Cardiac septum (tissue), 1 donor: ENCODE measurements around the gene FAM118A. TPM values are rescaled to one million over a fixed set of nuclear protein-coding genes. Genes with fewer than 3 reads are reported as not detected.
"Not testable (repeated sequence)": the region's sequence is repeated elsewhere in the genome, so short reads cannot be mapped to it uniquely, and the experiment has no call there.

Experiments used
- DNase-seq: peaks from one replicate; pipeline ENCODE4 v3.0.0-alpha.2; 2020; ENCODE audit warnings: low spot score
- intact Hi-C: fragments of 100-400 bp; cut with DNase I; formaldehyde crosslinking; loops from one replicate; pipeline ENCODE4 v1.14.0; 2022
- total RNA-seq: library from RNA; stranded (reverse); fragmentation: NEBNext Ultra II Directional; extraction: Animal tissue kit (Norgen Biotek cat#: 25700); gene quantifications from one replicate; pipeline ENCODE4 v1.2.1, GENCODE V29; 2021
- donor health status: DM: no; HTN: no; CAD: no.

The FAM118A gene
- total RNA-seq, 1 donor from 2014 or later, result 15.6 TPM

DNA sequence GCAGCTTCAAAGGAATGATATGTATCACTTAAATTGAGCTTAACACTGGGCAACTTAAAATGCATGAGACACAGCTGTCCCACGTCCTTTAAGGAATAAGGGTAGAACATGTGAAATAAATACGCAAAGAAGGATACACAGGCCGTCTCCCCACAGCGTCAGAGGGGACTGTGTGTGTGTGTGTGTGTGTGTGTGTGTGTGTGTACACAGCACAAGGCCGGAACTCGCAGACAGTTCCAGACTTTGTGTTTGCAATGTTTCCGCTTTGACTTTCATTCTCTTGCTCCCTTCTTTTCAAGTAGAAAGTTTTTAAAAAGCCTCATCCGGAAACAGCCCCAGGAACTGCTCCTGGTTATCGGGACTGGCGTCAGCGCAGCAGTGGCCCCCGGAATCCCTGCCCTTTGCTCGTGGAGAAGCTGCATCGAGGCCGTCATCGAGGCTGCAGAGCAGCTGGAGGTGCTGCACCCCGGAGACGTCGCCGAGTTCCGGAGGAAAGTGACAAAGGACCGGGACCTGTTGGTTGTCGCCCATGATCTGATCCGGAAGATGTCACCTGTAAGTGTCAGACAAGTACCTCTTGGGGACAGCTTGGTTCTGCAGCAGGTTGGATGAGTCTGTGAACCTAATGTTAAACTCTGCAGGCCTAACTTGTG, 13.3 kb downstream of the FAM118A start:
- intact Hi-C loops, result no loop called here
- no peak for DNase-seq

DNA sequence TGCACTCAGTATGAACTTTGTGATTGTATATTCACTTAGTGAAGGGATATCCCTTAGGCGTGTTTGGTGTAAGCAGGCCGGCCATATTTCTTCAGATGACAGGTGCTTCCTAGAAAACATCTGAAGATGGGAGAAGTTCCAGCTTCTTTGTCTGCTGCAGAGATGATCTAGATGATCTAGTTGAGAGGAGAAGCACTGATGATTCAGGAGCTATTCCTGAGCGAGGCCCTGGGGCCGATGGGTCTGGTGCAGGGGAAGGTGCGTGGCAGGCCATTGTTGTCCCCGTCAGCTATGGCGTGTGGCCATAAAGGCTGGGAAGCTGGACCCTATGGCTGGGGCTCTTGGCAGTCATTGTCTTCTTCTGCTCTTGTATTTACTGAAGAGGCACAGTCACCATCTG, 14.0 kb downstream of the FAM118A start:
- intact Hi-C loops, result no loop called here
- no peak for DNase-seq

DNA sequence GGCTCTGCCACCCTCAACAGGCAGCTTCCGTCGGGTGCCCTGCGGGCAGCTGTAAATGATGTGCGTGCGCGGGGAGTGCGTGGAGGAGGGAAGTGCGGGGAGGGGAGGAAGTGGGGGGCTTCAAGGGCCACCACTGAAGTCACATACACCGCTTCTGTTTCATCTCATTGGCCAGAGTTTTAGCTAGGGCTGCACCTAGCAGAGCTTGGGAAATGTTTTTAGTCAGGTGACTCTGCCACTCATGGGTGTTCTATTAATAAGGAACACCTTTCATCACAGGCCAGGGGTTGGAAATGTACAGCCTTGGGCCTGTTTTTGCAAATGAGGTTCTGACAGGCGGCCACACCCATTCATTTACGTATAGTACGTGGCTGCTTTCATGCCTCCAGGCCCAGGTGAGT, 14.6 kb downstream of the FAM118A start:
- intact Hi-C loops, result no loop called here
- DNase-seq, result no peak

DNA sequence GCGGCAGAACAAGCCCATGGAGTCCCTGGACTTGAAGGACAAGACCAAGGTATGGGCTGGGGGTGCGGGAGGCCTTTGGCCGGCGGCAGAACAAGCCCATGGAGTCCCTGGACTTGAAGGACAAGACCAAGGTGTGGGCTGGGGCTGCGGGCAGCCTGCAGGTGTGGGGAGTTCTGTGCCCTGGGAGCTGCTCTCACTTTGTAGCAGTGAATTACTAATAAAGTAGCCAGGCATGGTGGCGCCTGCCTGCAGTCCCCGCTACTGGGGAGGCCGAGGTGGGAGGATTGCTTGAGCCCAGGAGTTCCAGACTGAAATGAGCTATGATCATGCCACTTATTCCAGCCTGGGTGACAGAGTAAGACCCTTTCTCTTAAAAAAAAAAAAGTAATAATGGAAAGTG, 18.5 kb downstream of the FAM118A start:
- DNase-seq, intact Hi-C loops: not testable (repeated sequence)

DNA sequence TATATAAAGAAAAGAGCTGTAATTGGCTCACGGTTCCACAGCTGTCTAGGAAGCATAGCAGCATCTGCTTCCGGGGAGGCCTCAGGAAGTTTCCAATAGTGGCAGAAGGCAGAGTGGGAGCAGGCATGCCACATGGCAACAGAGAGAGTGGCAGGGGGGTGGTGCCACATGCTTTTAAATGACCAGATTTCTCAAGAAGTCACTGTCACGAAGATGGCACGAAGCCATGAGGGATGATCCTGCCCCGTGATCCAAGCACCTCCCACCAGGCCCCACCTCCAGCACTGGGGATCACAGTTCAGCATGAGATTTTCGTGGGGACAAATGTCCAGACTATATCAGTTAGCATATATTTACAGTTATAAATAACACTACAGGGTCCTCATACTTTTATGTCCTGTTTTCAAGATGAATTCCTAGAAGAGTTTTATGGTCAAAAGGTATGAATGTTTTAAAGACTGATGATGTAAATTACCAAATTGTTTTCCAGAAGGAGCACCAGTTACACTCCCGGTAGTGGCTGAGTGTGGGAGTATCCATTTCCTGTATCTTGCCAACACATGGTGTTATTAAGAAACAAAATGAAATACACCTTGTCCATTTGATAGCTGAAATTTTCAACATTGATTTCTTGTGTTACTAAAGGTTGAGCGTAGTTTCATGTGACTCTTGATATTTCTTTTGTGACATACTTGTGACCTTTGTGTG, 19.2 kb downstream of the FAM118A start:
- intact Hi-C loops, result no loop called here
- peak; percentile 39 for DNase-seq

DNA sequence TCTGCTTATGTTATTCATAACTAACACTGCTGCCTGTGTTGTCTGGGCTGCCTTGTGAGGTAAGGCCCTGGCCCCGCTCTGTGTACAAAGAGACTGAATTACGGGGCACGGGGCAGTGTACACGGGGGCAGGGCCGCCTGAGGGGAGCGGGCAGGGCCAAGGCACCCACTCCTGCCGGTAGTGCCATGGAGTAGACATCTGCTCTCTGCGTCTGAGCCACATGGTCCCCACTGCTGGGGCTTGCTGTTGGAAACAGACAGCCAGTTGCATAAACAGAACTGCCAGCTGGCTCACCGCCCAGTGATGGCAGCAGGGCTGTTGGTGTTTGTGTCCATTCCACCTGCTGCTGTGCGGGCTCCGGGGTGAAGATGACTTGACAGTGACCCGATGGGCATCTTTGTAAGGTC, 19.8 kb downstream of the FAM118A start:
- peak; percentile 91 for DNase-seq
- intact Hi-C loops, result no loop called here

DNA sequence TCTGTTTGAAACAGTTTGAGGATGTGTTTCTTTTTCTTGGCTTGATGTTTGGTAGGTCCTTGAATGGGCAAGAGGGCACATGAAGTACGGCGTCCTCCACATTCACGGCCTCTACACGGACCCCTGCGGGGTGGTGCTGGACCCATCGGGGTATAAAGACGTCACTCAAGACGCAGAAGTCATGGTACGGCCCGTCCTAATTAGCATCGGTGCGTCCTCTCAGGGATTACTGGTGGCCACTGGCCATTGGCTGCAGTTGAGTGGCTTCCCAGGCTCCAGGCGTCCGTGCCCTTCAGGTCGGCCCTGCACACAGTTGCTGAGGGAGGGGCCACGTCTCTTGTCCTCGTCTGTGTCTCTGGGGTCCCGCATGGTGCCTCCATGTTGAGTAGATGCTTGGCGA, 20.8 kb downstream of the FAM118A start:
- peak; percentile 29 for DNase-seq
- intact Hi-C loops, result no loop called here

DNA sequence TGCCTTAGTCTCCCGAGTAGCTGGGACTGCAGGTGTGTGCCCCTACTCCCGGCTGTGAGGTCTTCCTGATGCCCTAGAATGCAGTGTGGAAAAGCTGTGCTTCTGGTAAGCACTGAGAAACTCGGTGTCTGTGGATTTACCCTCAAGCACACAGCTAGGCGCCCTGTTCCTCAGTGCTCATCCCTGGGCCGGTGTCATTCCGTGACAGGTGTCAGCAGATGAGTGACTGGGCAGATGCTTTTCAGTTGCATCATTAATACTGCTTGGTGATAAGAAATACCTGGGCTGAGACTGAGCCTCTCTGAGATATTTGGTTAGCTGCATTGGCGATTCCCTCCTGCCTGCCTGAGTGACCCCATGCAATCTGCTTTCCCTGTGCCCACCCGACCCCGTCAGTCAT, 21.8 kb downstream of the FAM118A start:
- intact Hi-C loops, result no loop called here
- DNase-seq, result peak; percentile 55

DNA sequence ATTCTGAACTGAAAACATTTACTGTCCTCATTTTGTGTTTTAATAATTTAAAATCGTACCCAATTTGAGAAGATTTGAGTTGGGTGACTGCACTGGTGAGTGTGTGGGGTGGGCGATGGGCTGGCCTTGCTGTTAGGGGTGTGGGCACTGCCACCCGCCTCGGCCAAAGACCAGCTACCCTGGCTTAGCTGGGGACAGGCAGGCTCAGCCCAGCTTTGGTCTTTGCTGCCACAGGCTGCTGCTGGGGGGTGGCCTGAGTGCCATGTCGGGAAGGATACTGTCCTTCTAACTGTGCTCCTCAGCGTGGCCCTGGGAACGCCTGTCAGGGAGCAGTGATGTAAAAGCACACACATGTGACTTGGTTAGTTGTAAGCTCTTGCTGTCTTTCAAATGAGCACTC, 22.3 kb downstream of the FAM118A start:
- DNase-seq, result peak; percentile 53
- intact Hi-C loops, result no loop called here

DNA sequence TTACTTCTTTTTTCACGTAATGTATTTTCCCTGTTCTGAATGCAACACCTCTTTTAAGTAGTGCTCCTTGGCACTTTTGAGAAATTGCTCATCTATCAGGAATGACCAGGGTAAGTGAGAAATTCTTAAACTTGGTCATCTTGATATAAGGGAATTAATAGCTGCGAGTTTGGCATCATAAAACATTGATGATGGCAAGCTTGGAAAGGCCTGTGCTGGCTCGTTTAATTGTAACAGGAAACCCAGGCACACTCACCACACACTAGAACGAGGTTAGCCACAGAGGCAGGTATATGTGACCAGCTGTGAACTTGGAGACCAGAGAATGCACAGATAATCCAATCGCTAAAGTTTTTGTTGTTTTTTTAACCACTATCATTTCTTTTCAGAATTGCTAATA, 24.3 kb downstream of the FAM118A start:
- intact Hi-C loops, result no loop called here
- no peak for DNase-seq

DNA sequence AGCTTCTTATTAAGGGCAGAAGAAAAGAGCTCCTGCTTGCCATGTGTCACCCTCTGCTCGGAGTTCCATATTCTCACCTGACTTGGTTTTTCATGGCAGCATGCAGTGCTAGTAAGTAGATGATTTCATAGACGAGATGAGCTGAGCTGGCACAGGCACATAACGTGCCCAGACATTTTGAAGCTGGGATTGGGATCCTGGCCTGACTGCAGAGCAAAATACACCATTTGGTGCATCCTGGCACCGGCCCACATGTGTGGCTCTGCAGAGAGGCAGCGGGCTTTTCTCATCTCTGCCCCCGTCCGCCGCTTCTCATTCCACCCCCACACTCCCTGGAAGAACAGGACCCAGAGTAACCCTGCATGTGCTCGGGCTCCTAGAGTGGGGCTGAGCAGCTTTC, 24.8 kb downstream of the FAM118A start:
- intact Hi-C loops, result no loop called here
- no peak for DNase-seq

DNA sequence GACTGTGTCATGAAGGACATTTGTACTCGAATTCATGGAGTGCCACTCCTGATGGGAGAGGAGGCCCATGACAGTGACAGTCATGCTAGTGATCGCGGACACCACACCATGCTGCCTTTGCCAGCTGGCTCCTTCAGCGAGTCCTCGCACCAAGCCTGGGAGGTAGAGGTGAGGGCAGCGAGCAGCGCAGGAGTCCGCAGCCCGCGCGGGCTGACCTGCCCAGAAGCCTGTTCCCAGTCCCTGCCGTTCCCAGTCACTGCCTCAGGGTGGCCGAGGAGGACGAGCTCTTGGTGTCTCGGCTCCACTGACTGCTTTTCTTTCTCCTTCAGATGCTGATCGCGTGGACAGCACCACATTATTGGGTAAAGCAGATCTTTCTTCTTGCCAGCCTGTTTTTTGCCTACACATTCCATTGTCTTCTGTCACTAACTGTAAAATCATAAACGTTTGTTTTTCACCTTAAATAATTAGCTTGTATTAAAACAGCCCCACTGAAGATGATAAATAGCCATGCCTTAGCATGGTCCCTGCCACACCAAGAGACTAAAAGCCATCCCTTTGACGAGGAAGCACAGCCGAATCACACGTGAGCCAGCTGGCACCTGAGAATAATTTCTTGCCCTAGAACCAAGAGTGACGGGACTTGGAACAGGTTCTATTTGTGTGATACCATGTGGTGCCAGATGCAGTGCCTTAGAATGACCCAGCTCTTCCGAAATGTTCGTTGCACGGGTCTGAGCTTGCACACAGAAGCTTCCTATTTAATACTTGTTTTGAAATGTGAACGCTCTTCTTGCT, 25.5 kb downstream of the FAM118A start:
- peak; percentile 86 for DNase-seq
- intact Hi-C loops, result no loop called here

DNA sequence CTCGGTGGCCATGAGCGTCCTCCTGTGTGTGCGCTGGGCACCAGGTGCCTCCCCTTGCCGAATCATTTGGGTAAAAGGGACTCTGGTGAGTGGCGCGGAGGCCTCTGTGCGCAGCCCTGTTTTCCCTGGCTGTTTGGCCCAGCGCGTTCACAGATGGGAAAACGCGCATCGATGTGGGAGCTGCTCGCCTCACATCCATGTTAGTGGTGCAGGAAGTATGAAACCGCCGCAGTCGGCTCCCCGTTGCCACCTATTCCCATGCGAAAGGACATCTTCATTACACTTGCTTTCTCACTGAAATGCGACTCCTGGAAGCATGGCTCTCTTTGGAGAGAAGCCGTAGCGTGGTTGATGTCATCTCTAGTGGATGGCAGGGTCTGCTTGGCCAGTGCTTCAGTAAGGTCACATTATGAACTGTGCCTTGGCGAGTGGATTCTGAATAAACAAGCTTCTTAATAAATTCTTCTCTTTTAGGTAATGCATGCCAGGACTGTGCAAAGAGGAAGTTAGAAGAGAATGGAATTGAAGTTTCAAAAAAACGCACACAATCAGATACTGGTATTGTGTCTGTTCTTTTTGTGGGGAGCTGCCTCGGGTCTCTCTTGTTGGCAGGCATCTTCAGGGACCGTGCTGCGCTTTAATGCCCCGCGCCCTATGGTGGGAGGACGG, 26.3 kb downstream of the FAM118A start:
- intact Hi-C loops, result no loop called here

DNA sequence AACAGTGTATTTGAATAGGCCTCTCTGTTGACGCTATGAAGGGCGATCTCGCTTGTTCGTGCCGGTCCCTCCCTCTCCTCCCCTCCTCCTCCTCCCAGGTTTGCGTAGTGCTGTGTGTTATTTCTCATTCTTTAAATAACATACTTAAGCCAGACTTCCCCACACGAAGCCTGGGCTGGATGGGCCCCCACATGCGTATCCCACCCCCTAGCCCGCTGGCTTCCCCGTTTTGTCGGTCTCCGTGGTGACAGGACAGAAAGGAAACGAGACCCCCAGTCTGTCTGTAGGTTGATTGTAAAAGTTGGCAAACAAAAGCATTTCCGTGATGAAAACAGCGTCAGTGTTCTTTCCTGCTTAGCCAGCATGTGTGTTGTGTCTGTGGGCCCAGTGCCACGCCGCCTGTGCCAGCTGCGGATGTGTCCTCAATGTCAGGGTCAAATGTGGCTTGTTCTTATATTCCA, 27.3 kb downstream of the FAM118A start:
- no peak for DNase-seq
- intact Hi-C loops, result no loop called here

More for the DNA sequence above, 26.3 kb downstream of the FAM118A start:
- no peak for DNase-seq

DNA sequence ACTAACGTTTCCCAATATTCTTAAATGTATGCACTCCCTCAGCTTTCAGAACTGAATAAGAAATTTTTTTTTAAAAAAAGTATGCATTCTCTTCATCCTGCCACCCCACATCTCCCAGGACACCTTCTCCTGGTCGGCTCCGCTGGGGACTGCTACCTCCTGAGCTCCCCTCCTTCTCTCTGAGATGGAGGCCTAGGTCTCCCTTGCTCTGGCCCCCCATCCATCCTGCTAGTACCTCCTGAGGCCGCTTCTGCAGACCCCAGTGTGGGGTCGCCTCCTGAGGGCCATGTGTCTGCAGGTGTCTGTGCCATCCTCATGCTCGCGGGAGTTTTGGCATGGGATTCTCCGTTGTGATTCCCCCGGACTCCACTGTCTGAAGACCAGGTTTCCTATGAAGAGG, 27.8 kb downstream of the FAM118A start:
- no peak for DNase-seq
- intact Hi-C loops, result no loop called here

DNA sequence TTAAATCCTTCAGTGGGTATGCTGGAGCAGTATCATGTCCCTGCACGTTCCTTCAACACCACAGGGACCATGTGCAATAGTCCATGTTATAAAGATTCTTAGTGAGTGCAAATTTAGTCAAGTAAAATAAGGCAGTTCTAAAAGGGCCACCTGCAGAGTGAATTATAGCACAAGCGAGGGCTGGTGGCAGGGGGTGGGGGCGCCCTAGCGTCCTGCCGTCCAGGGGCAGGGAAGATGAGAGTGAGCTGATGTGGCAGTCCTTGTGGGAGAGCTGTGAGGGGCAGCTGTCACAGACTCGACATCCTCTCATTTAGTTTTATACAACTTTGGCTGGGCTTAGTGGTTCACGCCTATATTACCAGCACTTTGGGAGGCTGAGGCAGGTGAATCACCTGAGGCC, 29.1 kb downstream of the FAM118A start:
- intact Hi-C loops, result no loop called here
- no peak for DNase-seq

DNA sequence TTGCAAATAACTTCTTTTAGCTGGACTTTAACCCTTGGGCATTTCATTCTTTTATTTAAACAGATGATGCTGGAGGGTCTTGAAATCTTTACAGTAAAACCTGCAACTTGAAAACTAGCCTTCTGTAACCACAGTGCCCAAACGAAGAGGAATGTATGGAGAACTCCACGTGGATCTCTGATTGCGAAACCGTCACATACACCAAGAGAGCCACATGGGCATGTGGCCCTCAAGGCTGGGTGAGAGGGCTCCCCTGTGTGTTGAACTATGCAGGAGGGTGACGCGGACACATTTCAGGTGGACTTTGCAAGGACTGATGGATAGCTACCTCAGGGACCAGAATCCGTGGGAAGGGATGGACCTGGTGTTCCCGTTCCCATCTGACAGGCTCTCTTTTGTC, 30.6 kb downstream of the FAM118A start:
- no peak for DNase-seq
- intact Hi-C loops, result no loop called here

DNA sequence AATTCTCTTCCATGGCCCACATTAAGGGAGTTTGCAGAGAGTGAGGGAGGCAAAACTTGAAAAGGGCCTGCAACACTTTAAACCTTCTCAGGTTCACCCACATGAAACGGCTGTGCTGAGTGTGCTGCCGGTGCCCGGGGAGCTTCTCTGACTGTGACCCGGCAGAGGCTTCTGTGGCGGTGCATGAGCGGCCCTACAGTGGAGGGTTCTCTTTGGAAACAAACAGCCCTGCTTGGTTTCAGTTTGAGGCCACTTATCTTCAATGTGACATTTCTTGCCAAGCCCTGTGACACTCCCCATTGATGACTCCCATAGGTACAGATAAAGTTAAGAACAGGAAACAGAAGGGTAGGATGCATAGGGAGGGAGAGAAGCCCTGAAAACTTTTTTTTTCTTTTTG, 31.8 kb downstream of the FAM118A start:
- no peak for DNase-seq
- intact Hi-C loops, result no loop called here

DNA sequence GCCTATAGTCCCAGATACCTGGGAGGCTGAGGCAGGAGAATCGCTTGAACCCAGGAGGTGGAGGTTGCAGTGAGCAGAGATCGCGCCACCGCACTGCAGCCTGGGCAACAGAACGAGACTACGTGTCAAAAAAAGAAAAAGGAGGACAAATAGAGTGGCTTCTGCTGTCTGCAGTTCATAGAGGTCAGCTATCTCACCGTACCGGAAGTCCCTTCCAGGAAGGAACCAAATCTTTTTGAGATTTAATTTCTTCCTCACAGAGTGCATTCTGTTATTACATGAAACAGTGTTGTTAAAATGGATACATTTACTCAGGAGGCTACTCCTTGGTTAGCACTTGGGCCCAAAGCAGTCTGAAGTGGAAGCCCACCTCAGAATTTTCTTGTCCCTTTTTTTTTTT, 33.4 kb downstream of the FAM118A start:
- no peak for DNase-seq
- intact Hi-C loops, result no loop called here

DNA sequence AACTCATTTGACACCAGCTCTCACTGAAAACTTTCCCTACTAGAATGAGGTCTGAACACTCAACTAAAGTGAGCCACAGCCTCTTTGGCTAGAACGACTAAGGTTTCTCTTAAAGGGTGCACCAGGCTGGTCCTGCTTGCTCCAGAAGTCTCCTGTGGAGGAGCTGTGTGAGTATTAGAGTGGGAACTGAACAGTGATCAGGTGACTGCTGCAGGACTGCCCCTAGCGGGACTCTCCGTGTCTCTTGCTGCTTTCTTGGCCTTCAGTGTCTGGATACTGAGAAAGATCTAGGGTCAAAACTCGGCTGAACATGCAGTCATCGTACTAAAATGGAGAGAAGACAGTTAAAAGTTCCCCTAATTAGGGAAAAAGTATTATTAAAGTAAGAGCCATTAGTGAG, 34.6 kb downstream of the FAM118A start:
- no peak for DNase-seq

More for the DNA sequence above, 34.6 kb downstream of the FAM118A start:
- intact Hi-C loops, result no loop called here
